Duodenal mucosa (tissue), 2 donors: ENCODE data around the gene PITX1.

Experiments
- H3K27ac ChIP-seq: one replicate; pipeline ENCODE4 v1.7.0; 2013; ENCODE audit warnings: low read depth, low read length
- H3K27me3 ChIP-seq, 2 donors: one replicate each; pipeline ENCODE4 v1.7.0; 2013; ENCODE audit warnings: low read length in 2 of 2, control low read depth in 1 of 2; ENCODE audit not compliant: insufficient read depth in 2 of 2, control insufficient read depth in 1 of 2
- H3K36me3 ChIP-seq, 2 donors: one replicate each; pipeline ENCODE4 v1.7.0; 2013; ENCODE audit warnings: low read length in 2 of 2, control low read depth in 1 of 2; ENCODE audit not compliant: insufficient read depth in 2 of 2, control insufficient read depth in 1 of 2
- H3K4me1 ChIP-seq, 2 donors: one replicate each; pipeline ENCODE4 v1.7.0; 2013; ENCODE audit warnings: low read length in 2 of 2, control low read depth in 1 of 2; ENCODE audit not compliant: insufficient read depth in 2 of 2, control insufficient read depth in 1 of 2
- H3K4me3 ChIP-seq, 2 donors: one replicate each; pipeline ENCODE4 v1.7.0; 2013; ENCODE audit warnings: low read length in 2 of 2, low read depth in 1 of 2
- H3K9ac ChIP-seq, 2 donors: one replicate each; pipeline ENCODE4 v1.7.0; 2013; ENCODE audit warnings: low read length in 2 of 2, low read depth in 1 of 2
- H3K9me3 ChIP-seq, 2 donors: one replicate each; pipeline ENCODE4 v1.7.0; 2013; ENCODE audit warnings: low read length in 2 of 2, control low read depth in 1 of 2; ENCODE audit not compliant: control insufficient read depth in 1 of 2

Gene PITX1

DNA sequence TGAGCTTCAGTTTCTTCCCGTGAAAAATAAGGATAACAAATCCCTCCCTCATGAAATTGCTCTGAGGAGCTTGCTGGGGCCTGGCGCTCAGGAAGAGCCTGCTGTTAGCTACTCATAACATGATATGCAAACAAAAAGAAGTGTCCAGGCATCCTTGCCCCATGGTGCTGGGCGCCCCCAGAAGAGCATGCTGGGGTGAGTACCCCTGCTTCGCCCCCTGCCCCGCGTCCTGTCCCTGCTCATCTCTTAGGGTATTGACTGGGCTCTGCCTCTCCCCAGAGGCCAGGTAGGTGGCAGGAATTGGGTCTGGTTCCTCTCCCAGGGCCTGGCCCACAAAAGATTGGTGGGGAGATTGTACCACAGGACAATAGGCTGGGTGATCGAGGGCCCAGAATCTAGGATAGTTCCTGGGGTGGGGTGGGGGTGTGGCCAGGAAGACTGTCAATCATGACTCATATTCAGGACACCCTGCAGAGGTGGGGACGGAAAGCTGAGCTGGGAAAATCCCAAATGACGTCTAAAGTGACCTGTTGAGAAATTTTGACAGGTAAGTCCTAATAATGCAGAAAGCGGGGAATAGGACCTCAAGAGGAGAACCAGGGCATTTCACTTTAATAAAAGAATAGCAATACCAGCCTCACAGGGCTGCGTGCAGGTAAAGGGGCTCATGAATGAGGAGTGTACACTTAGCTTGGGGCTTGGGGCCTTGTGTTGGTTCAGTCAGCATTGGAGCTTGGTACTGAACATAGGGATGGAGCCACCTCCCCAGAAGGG, 8.9 kb downstream of the PITX1 start:
- H3K4me1 ChIP-seq, result peaks cover 16 to 21% of the 10 kb centered on the region in 2 donors
- H3K27ac ChIP-seq, result no peak overlapping the region
- no peaks in the 10 kb centered on the region for H3K9me3 ChIP-seq
- H3K36me3 ChIP-seq, result peaks cover 0 to 6% of the 10 kb centered on the region in 2 donors
- no peak overlapping the region for H3K4me3 ChIP-seq
- H3K27me3 ChIP-seq, result peaks cover 0 to 3% of the 10 kb centered on the region in 2 donors
- H3K9ac ChIP-seq, result no peak overlapping the region

DNA sequence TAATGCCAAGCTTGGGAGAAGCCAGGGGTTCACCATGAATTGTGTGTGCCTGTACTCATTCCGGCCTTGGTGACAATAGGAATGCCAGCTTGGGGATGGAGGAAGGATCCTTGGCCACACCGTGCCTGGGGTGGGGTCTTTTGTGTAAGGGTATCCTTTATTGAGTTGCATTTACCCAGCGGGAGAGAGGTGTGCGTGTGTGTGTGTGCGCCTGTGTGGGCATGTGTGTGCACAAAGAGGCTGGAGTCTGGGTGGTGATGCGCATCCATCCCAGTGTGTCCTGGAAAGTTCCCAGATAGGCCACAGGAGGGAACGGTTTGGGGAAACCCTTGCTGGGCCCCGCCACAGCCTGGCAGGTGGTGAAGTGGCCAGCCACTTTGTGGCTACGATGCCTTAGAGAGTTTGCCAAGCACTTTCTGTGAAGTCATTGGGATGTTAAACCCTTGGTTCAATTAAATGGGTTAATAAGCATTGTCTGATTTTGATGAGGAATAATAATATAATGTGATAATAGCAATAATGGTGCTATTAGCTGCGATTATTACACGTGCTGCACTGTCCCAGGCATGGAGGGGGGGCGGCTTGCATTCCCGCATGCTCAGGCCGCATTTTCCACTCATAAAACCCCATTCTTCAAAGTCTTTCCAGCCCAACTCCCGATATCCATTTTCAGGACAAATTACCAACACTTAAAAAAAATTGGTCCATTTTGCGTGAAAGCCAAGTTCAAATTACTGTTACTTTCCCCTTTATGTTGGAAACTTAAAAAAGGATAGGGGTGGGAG, 13.7 kb downstream of the PITX1 start:
- H3K27ac ChIP-seq, result no peak overlapping the region

DNA sequence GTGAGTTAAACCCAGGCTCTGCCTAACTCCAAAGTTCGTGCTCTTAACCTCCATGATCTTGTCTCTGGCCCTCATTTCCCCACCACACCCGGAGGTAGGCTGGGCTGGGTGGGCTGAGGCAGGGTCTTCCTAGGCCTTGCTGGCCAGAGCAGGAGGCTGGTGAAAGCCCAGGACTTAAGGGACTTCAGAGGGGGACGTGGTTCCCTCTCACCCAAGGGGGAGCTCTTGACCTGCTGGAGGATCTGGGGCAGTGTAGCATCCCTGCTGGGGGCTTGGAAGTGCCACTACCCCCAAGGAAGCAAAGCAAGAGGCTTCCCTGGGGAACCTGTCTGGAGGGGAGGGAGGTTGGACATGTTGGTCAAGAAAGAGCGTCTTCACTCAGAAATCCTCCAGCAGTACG, 14.7 kb downstream of the PITX1 start:
- Histone ChIP-seq H3K9ac (no peak overlapping the region), H3K27me3 (no peaks in the 10 kb centered on the region), H3K4me1 (no peaks in the 10 kb centered on the region), H3K4me3 (no peak overlapping the region), H3K9me3 (no peaks in the 10 kb centered on the region), H3K36me3 (no peaks in the 10 kb centered on the region), H3K27ac (no peak overlapping the region)

More for the DNA sequence above, 13.7 kb downstream of the PITX1 start:
- H3K4me3 ChIP-seq, result no peak overlapping the region
- no peaks in the 10 kb centered on the region for H3K36me3 ChIP-seq
- peaks cover 0 to under 1% of the 10 kb centered on the region in 2 donors for H3K4me1 ChIP-seq
- H3K27me3 ChIP-seq, result no peaks in the 10 kb centered on the region
- no peak overlapping the region for H3K9ac ChIP-seq
- no peaks in the 10 kb centered on the region for H3K9me3 ChIP-seq

DNA sequence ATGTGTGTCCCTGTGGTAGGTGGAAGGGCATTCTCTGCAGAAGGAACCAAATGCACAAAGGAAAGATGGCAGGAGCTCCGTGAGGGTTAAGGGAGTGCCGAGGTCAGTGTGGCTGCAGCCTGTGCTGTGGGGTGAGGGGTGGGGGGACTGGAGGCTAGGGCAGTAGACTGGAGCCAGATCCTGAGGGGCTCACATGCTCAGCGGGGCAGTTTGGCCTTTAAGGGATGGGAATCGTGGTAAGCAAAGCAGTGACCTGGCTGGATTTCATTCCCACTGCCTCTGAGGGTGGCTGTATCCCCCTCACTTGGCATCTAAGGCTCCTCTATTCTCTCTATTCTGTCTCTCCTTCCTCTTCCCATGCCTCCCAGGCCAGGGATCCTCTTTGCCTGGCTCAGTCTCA, 15.6 kb downstream of the PITX1 start:
- Histone ChIP-seq H3K4me3 (no peak overlapping the region), H3K9ac (no peak overlapping the region), H3K4me1 (no peaks in the 10 kb centered on the region), H3K9me3 (no peaks in the 10 kb centered on the region), H3K27me3 (no peaks in the 10 kb centered on the region), H3K36me3 (no peaks in the 10 kb centered on the region), H3K27ac (no peak overlapping the region)

DNA sequence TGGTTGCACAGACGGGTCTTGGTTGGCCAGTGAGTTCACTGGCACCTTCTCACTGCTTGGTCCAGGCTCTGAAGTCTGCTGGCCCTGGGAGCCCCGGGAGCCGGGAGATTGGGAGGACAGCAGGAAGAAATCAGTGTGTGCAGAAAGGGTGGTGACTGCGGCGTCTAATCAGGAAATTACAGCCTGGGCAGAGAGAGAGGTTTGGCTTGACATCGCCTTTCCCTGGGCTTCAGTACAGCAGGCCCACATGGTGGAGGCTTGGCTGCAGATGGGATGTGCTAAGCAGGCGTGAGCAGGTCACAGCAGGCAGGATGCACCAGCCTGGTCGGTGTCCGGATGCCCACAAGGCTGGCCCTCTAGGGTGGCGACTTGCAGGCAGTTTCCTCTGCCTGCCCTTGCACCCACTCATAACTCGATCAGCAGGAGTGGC, 17.2 kb downstream of the PITX1 start:
- no peak overlapping the region for H3K27ac ChIP-seq
- H3K36me3 ChIP-seq, result no peaks in the 10 kb centered on the region
- H3K27me3 ChIP-seq, result no peaks in the 10 kb centered on the region
- H3K9ac ChIP-seq, result no peak overlapping the region
- H3K4me1 ChIP-seq, result no peaks in the 10 kb centered on the region
- no peak overlapping the region for H3K4me3 ChIP-seq
- no peaks in the 10 kb centered on the region for H3K9me3 ChIP-seq

DNA sequence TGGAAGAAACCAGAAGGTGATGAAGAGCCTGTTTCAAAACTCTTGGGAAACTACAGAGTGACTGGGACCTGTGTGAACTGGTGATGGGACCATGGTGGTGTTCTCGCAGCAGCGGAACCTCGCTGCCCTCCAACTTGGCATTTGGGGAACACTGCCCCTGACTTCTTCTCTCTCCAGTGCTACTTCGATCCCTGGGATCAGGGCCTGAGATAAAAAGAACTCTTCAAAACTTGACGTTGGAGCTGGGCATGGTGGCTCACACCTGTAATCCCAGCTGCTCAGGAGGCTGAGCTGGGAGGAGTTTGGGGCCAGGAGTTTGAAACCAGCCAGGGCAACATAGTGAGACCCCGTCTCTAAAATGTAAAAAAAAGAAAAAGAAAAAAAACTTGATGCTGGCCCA, 18.1 kb downstream of the PITX1 start:
- no peak overlapping the region for H3K4me3 ChIP-seq
- H3K36me3 ChIP-seq, result no peaks in the 10 kb centered on the region
- no peaks in the 10 kb centered on the region for H3K27me3 ChIP-seq
- H3K9ac ChIP-seq, result no peak overlapping the region
- H3K9me3 ChIP-seq, result no peaks in the 10 kb centered on the region
- H3K4me1 ChIP-seq, result no peaks in the 10 kb centered on the region
- no peak overlapping the region for H3K27ac ChIP-seq

DNA sequence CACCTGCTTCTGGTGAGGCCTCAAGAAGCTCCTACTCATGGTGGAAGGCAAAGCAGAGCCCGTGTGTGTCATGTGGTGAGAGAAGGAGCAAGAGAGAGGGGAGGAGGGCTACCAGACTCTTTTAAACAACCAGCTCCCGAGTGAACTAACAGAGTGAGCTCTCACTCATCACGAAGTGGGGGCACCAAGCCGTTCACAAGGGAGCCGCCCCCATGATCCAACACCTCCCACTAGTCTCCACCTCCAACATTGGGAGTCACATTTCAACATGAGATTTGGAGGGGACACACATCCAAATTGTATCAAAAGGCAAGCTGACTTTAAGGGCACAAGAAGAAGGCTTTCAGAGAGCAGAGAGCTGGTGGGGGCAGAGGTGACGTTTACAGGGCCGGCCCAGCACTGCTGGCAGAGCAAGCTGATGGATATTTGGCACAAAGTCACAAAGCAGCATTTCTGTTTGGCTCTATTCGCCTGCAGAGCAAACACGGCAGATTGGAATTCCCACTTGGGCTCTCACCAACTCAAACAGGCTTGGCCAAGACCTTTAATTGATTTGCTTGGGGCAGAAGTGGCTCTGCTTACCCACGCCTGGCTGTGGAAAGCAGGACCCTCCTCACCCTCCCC, 20.0 kb downstream of the PITX1 start:
- H3K36me3 ChIP-seq, result no peaks in the 10 kb centered on the region
- no peaks in the 10 kb centered on the region for H3K4me1 ChIP-seq
- H3K9me3 ChIP-seq, result no peaks in the 10 kb centered on the region
- peak overlapping the region in 1 of 2 donors; percentile 19 for H3K4me3 ChIP-seq
- H3K27me3 ChIP-seq, result no peaks in the 10 kb centered on the region
- no peak overlapping the region for H3K9ac ChIP-seq
- no peak overlapping the region for H3K27ac ChIP-seq

DNA sequence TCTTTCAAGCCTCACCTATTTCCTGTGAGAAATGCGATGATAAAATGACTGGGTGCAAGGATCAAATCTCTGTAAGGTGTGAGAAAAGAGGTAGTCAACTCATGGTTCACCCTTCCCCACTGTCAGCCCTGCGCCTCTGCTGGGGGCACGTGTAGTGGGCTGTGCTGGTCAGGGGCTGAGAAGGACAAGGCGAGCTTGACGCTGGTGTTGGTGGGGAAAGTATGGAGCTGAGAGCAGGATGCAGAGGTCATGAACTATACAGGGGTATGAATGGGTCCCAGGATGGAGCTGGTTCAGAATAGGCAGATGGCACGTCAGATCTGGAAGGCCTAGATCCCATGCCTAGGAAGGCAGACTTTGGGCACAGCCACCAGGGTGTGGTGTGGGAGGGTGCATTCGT, 20.6 kb downstream of the PITX1 start:
- Histone ChIP-seq H3K27me3 (no peaks in the 10 kb centered on the region), H3K4me3 (no peak overlapping the region), H3K36me3 (no peaks in the 10 kb centered on the region), H3K9ac (no peak overlapping the region), H3K9me3 (no peaks in the 10 kb centered on the region), H3K4me1 (no peaks in the 10 kb centered on the region), H3K27ac (no peak overlapping the region)

DNA sequence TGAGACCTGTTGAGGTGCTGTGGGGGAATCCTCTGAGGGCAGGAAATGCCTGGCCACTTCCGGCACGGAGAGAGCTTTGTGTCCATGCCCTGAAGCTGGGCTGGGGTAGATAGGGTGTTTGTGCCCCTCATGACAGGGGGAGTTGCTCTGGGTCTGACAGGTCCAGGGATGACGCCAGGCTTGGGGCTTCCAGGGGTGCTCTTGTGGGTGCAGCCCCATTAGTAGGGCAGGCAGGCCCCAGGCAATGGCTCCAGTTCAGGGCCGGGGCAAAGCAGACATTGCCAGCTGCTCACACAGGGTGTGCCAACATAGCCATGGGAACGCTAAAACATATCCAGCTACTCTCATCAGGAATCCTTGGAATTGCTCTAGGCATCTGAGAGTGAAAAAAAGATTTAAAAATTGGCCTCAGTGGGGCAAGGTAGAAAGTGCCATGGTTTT, 21.1 kb downstream of the PITX1 start:
- no peaks in the 10 kb centered on the region for H3K36me3 ChIP-seq
- H3K27ac ChIP-seq, result no peak overlapping the region
- no peak overlapping the region for H3K4me3 ChIP-seq
- no peaks in the 10 kb centered on the region for H3K27me3 ChIP-seq
- H3K9ac ChIP-seq, result no peak overlapping the region
- no peaks in the 10 kb centered on the region for H3K4me1 ChIP-seq
- H3K9me3 ChIP-seq, result no peaks in the 10 kb centered on the region

DNA sequence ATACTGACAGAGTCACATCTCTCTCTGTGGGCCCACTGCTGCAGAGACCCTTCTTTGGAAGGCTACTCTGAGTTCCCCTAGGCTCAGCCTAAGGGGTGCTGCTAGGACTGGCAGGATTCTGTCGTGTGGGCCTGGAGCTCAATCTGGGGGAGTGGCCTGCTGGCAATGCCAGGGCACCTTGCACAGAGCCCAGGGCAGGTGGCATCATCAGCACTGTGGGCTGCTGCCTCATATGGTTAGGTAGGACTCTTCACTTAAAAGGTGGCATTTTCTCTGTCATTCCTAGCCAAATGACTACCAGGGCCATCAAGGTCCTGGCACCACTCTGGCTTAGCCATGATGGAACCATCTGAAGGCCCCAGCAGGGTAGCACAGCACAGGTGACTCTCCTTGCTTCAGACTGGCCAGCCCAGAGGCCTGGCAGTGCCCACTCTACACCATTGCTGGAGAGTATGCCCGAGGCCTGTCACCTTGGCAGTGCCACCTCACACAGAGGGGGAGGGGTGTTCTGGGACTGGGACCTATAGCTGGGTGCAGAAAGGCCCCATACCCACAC, 21.9 kb downstream of the PITX1 start:
- H3K9ac ChIP-seq, result no peak overlapping the region
- no peaks in the 10 kb centered on the region for H3K9me3 ChIP-seq
- no peaks in the 10 kb centered on the region for H3K27me3 ChIP-seq
- H3K4me3 ChIP-seq, result no peak overlapping the region
- H3K27ac ChIP-seq, result no peak overlapping the region
- H3K36me3 ChIP-seq, result no peaks in the 10 kb centered on the region
- no peaks in the 10 kb centered on the region for H3K4me1 ChIP-seq
